ENCODE results near the gene ULK4.

The ULK4 gene

DNA sequence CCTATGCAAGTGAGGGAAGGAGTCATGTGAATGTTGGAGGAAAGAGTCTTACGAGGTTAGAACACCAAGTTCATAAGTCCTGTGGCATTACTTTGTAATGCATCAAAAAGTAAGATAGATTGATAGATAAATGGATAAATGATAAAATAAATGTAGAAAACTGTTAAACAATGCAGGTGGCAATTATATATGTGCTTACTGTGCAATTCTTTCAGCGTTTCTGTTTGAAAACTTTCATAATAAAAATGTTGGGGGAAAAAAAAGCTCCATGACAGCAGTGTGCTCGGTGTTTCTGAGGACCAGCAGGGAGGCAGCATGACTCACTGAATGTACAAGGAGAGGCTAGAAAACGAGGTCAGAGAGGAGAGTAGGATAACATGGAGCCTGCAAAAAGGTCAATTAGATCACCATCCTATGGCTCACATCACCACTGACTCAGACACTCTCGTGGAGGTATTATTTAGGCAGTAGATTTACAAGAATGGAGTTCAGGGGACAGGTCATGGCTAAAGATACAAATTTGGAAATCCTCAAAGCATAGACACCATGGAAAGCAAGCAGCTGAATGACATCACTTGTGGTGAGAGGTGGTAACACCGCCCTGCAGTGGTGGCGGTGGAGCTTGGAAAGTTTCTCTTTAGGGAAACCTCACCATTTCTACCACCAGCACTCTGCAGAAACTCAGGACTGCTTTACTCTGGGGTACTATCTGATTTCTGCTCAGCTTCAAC is 542.8 kb downstream of the ULK4 start:
- TF ChIP-seq EZH2phosphoT487 (IDR thresholded peaks at IDR 0.05; ENCODE audit: borderline replicate concordance): no peak
- 0 out of 2 replicates have a peak, but pooled peaks have one; percentile 27 for TF ChIP-seq CTCF (conservative IDR thresholded peaks at IDR 0.05; ENCODE audit: low read length)
- H3K9ac ChIP-seq (ENCODE audit: low read depth, low read length, poor library complexity, severe bottlenecking): no peak overlapping the region
- H3K4me2 ChIP-seq (ENCODE audit: low read depth, low read length, poor library complexity, severe bottlenecking): no peak overlapping the region
- H3K9me3 ChIP-seq (ENCODE audit: insufficient read depth, low read depth, low read length): no peaks in the 10 kb centered on the region
- no peak overlapping the region for H2AFZ ChIP-seq (ENCODE audit: low read length)
- H3K4me3 ChIP-seq (ENCODE audit: low read length, poor library complexity, severe bottlenecking): no peak overlapping the region
- no peaks in the 10 kb centered on the region for H4K20me1 ChIP-seq (ENCODE audit: insufficient read depth, low read length, poor library complexity, severe bottlenecking)
- H3K4me1 ChIP-seq (ENCODE audit: insufficient read depth, low read length, poor library complexity, severe bottlenecking): no peaks in the 10 kb centered on the region
- no peaks in the 10 kb centered on the region for H3F3A ChIP-seq (ENCODE audit: low read depth)
- H3K9me2 ChIP-seq (replicated peaks; ENCODE audit: low read depth, low read length): no peaks in the 10 kb centered on the region
- H3K27me3 ChIP-seq (ENCODE audit: insufficient read depth, low read length, poor library complexity, severe bottlenecking): no peaks in the 10 kb centered on the region
- no peaks in the 10 kb centered on the region for H3K79me2 ChIP-seq (ENCODE audit: insufficient read depth, low read length)
- H3K36me3 ChIP-seq (ENCODE audit: insufficient read depth, low read length): no peaks in the 10 kb centered on the region

DNA sequence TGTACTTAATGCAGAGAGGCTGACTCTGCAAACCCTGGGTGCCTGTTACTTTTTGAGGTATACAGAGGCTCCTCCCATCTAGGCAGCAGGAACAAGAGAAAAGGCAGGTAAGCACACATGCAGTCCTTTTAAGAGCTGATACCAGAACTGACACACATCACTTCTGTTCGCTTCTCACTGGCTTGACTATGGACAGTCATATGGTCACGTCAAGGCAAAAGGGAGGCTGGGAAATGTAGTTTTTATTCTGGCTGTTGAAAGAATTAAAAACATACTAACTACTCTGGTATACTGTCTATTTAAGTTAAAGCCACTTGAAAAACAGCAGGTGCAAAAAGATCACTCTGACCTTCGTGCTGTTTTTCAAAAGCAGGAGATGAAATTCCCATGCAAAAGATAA is 544.3 kb downstream of the ULK4 start:
- no peak overlapping the region for H3K4me2 ChIP-seq (ENCODE audit: low read depth, low read length, poor library complexity, severe bottlenecking)
- no peaks in the 10 kb centered on the region for H3K9me2 ChIP-seq (replicated peaks; ENCODE audit: low read depth, low read length)
- no peaks in the 10 kb centered on the region for H3K4me1 ChIP-seq (ENCODE audit: insufficient read depth, low read length, poor library complexity, severe bottlenecking)
- H3K9me3 ChIP-seq (ENCODE audit: insufficient read depth, low read depth, low read length): no peaks in the 10 kb centered on the region
- no peaks in the 10 kb centered on the region for H3K36me3 ChIP-seq (ENCODE audit: insufficient read depth, low read length)
- no peak overlapping the region for H3K4me3 ChIP-seq (ENCODE audit: low read length, poor library complexity, severe bottlenecking)
- TF ChIP-seq EZH2phosphoT487 (IDR thresholded peaks at IDR 0.05; ENCODE audit: borderline replicate concordance) (no peak), CTCF (conservative IDR thresholded peaks at IDR 0.05; ENCODE audit: low read length) (no peak)
- no peaks in the 10 kb centered on the region for H4K20me1 ChIP-seq (ENCODE audit: insufficient read depth, low read length, poor library complexity, severe bottlenecking)
- H3K79me2 ChIP-seq (ENCODE audit: insufficient read depth, low read length): no peaks in the 10 kb centered on the region
- no peaks in the 10 kb centered on the region for H3F3A ChIP-seq (ENCODE audit: low read depth)
- H3K9ac ChIP-seq (ENCODE audit: low read depth, low read length, poor library complexity, severe bottlenecking): no peak overlapping the region
- H2AFZ ChIP-seq (ENCODE audit: low read length): no peak overlapping the region
- no peaks in the 10 kb centered on the region for H3K27me3 ChIP-seq (ENCODE audit: insufficient read depth, low read length, poor library complexity, severe bottlenecking)

- Histone ChIP-seq H3K27me3 (ENCODE audit: insufficient read depth, low read length, poor library complexity, severe bottlenecking) (no peaks in the 10 kb centered on the region), H3K4me2 (ENCODE audit: low read depth, low read length, poor library complexity, severe bottlenecking) (no peak overlapping the region), H3K79me2 (ENCODE audit: insufficient read depth, low read length) (no peaks in the 10 kb centered on the region), H4K20me1 (ENCODE audit: insufficient read depth, low read length, poor library complexity, severe bottlenecking) (no peaks in the 10 kb centered on the region), H3K9me3 (ENCODE audit: insufficient read depth, low read depth, low read length) (no peaks in the 10 kb centered on the region), H3K4me1 (ENCODE audit: insufficient read depth, low read length, poor library complexity, severe bottlenecking) (peaks cover 3% of the 10 kb centered on the region), H2AFZ (ENCODE audit: low read length) (no peak overlapping the region), H3K4me3 (ENCODE audit: low read length, poor library complexity, severe bottlenecking) (no peak overlapping the region), H3K9me2 (replicated peaks; ENCODE audit: low read depth, low read length) (no peaks in the 10 kb centered on the region), H3K36me3 (ENCODE audit: insufficient read depth, low read length) (no peaks in the 10 kb centered on the region), H3F3A (ENCODE audit: low read depth) (no peaks in the 10 kb centered on the region), H3K9ac (ENCODE audit: low read depth, low read length, poor library complexity, severe bottlenecking) (no peak overlapping the region)
- TF ChIP-seq EZH2phosphoT487 (IDR thresholded peaks at IDR 0.05; ENCODE audit: borderline replicate concordance): no peak
- no peak for TF ChIP-seq CTCF (conservative IDR thresholded peaks at IDR 0.05; ENCODE audit: low read length)
These were observed 550.8 kb downstream of the ULK4 start for GRCh38 chr3:41411065-41411464.
